Caco-2 (cell line): Measurements from ENCODE around the gene PKMYT1. TPM values are rescaled to one million over a fixed set of nuclear protein-coding genes. Genes with fewer than 3 reads are reported as not detected.

Experiments
- Bru-seq: library from RNA; stranded (reverse); fragments of 400-500 nt; gene quantifications from one replicate; lab custom pipeline; 2021; lab: Mats Ljungman, UMichigan
- BruChase-seq, 2 experiments: library from RNA; stranded (reverse); fragments of 400-500 nt; gene quantifications; one replicate each; lab custom pipeline; 2021; lab: Mats Ljungman, UMichigan
- BruUV-seq: library from RNA; stranded (reverse); fragments of 400-500 nt; replicated peaks from 2 replicates; lab custom pipeline; 2021; lab: Mats Ljungman, UMichigan
- CTCF ChIA-PET: fragments of 300-600 bp; sonication (Branson Sonifier 250); formaldehyde crosslinking; loops from one replicate; lab custom pipeline; 2022; ENCODE audit warnings: antibody characterized with exemption; lab: Charles Lee
- POLR2A ChIA-PET: fragments of 300-600 bp; sonication (Branson Sonifier 250); formaldehyde crosslinking; loops from one replicate; lab custom pipeline; 2022; ENCODE audit warnings: antibody characterized with exemption; lab: Charles Lee
- DNase-seq, 2 experiments: peaks; one replicate each; pipeline versions ENCODE4 v3.0.0 to v3.0.0-alpha.2; 2020 to 2022
- H3K27me3 ChIP-seq: replicated peaks from 2 replicates; pipeline ENCODE4 v1.6.0; 2011; ENCODE audit warnings: low read length; ENCODE audit not compliant: control insufficient read depth, insufficient read depth
- H3K36me3 ChIP-seq: 2 replicates; pipeline ENCODE4 v1.5.1; 2011; ENCODE audit warnings: low read length; ENCODE audit not compliant: control insufficient read depth, insufficient read depth
- H3K4me1 ChIP-seq: fragments of 250-450 bp; sonication (Bioruptor Pico); 2 replicates; pipeline ENCODE4 v1.5.1; 2020; ENCODE audit warnings: mild to moderate bottlenecking
- H3K4me3 ChIP-seq: 2 replicates; pipeline ENCODE4 v1.5.1; 2011; ENCODE audit warnings: low read depth, mild to moderate bottlenecking, control low read depth, low read length
- H3K9me3 ChIP-seq: fragments of 250-450 bp; sonication (Bioruptor Pico); 2 replicates; pipeline ENCODE4 v1.5.1; 2020; ENCODE audit warnings: mild to moderate bottlenecking, moderate library complexity
- H3K27ac Mint-ChIP-seq: one replicate; pipeline ENCODE4 v1.8.0; 2022; ENCODE audit warnings: mixed read lengths; ENCODE audit not compliant: unreplicated experiment
- H3K27me3 Mint-ChIP-seq: one replicate; pipeline ENCODE4 v1.8.0; 2022; ENCODE audit warnings: mixed read lengths; ENCODE audit not compliant: insufficient read depth, unreplicated experiment
- H3K36me3 Mint-ChIP-seq: one replicate; pipeline ENCODE4 v1.8.0; 2022; ENCODE audit warnings: mild to moderate bottlenecking, mixed read lengths; ENCODE audit not compliant: insufficient read depth, unreplicated experiment
- H3K4me1 Mint-ChIP-seq: one replicate; pipeline ENCODE4 v1.8.0; 2022; ENCODE audit warnings: low read depth, mixed read lengths; ENCODE audit not compliant: unreplicated experiment
- H3K4me3 Mint-ChIP-seq: one replicate; pipeline ENCODE4 v1.8.0; 2022; ENCODE audit warnings: mild to moderate bottlenecking, moderate library complexity, mixed read lengths; ENCODE audit not compliant: unreplicated experiment
- H3K9me3 Mint-ChIP-seq: one replicate; pipeline ENCODE4 v1.8.0; 2022; ENCODE audit warnings: mixed read lengths; ENCODE audit not compliant: unreplicated experiment
- CTCF ChIP-seq, 2 experiments: fragments of 200-600 bp in 1 of 2; IDR thresholded peaks; 1 replicate in 1 of 2; 2 replicates in 1 of 2; pipeline versions ENCODE4 v1.5.1 to v1.8.0; 2011 to 2022; ENCODE audit warnings: antibody characterized with exemption in 1 of 2, control low read depth in 1 of 2, inconsistent platforms in 1 of 2, low read depth in 1 of 2, low read length in 1 of 2, mild to moderate bottlenecking in 1 of 2, moderate library complexity in 1 of 2; ENCODE audit not compliant: insufficient read depth in 1 of 2, severe bottlenecking in 1 of 2, unreplicated experiment in 1 of 2
- intact Hi-C: fragments of 100-400 bp; cut with micrococcal nuclease; formaldehyde crosslinking; loops from one replicate; pipeline ENCODE4 v1.10.0; 2022; ENCODE audit not compliant: unreplicated experiment
- long read RNA-seq: library from polyadenylated mRNA; stranded (forward); transcript quantifications from one replicate; pipeline ENCODE4 v2.0.0, GENCODE V29; 2022
- total RNA-seq: library from RNA; stranded (reverse); gene quantifications from 2 replicates; pipeline ENCODE4 v1.2.3, GENCODE V29; 2022

Gene PKMYT1
- total RNA-seq (63.3 and 73.7 TPM in 2 replicates), Bru-seq, nascent RNA (percentile 57 among the genes with signal in this experiment), BruChase-seq, experiment 1, labeled RNA remaining after a 2-hour chase (percentile 64 among the genes with signal in this experiment), BruChase-seq, experiment 2, labeled RNA remaining after a 6-hour chase (percentile 67 among the genes with signal in this experiment)
- long read RNA-seq, transcript PKMYT1-201 (9 exons, 2,171 nt): major isoform, 79 of 117 reads
- long read RNA-seq, partial matches to known transcripts: 13 of 117 reads
- long read RNA-seq, other reads (novel, unspliced or antisense): 24 of 117 reads

GRCh38 chr16:2980227-2981176 lies at the start of gene PKMYT1:
Gene PKMYT1 (minus strand): TSS chr16:2980446. CDS start chr16:2979657, 789 bp downstream.
- Histone ChIP-seq H3K36me3 (no peaks in the 10 kb centered on the region; the same call in 1 of the 2 replicates), H3K4me1 (peaks cover 16% of the 10 kb centered on the region), H3K9me3 (no peaks in the 10 kb centered on the region), H3K27me3 (no peaks in the 10 kb centered on the region), H3K4me3 (peak within 1 kb of the TSS; percentile 82)
- ChIA-PET CTCF (interaction anchor here (0.6 to 1.7 kb wide), 4 partner anchors 11 to 171 kb away, joined by 4 to 6 read pairs (median 6); partner anchors contain the start of gene PAQR4), POLR2A (interaction anchor here (0.7 to 1.7 kb wide), 4 partner anchors 16 to 62 kb away, joined by 3 to 5 read pairs (median 5); partner anchors contain the start of gene KREMEN2)
- Mint-ChIP-seq H3K9me3 (no peaks in the 10 kb centered on the region), H3K36me3 (peaks cover 18% of the 10 kb centered on the region), H3K27me3 (no peaks in the 10 kb centered on the region), H3K4me1 (no peaks in the 10 kb centered on the region), H3K27ac (peak within 1 kb of the TSS; percentile 80), H3K4me3 (peak within 1 kb of the TSS; percentile 91)
- intact Hi-C loops: loop anchor here (1.0 kb wide), 1 partner anchor 44 kb away; the partner anchor contains the start of gene THOC6
- peak; percentile 87 to 95 for DNase-seq
- TF ChIP-seq CTCF (IDR thresholded peaks at IDR 0.05; ENCODE audit: insufficient read depth in 1 of 2, low read depth in 1 of 2, low read length in 1 of 2, severe bottlenecking in 1 of 2, unreplicated experiment in 1 of 2): no peak
- TSS peak; percentile 78 for BruUV-seq

GRCh38 chr16:3029491-3030221 lies 49.4 kb upstream of the PKMYT1 start:
- peaks cover 49% of the 10 kb centered on the region for H3K36me3 Mint-ChIP-seq
- intact Hi-C loops: no loop called here

More at GRCh38 chr16:3029491-3030221, 49.4 kb upstream of the PKMYT1 start:
- Mint-ChIP-seq H3K4me3 (peak overlapping the region; percentile 12), H3K4me1 (peaks cover 7% of the 10 kb centered on the region), H3K27ac (peak overlapping the region; percentile 57), H3K27me3 (no peaks in the 10 kb centered on the region), H3K9me3 (no peaks in the 10 kb centered on the region)
- no peak overlapping the region for H3K4me3 ChIP-seq
- H3K4me1 ChIP-seq: peaks cover 7% of the 10 kb centered on the region
- H3K36me3 ChIP-seq: peaks cover 6% of the 10 kb centered on the region
- DNase-seq: no peak
- POLR2A ChIA-PET: no interaction called here
- no peaks in the 10 kb centered on the region for H3K27me3 ChIP-seq
- TF ChIP-seq CTCF (IDR thresholded peaks at IDR 0.05; ENCODE audit: insufficient read depth in 1 of 2, low read depth in 1 of 2, low read length in 1 of 2, severe bottlenecking in 1 of 2, unreplicated experiment in 1 of 2): no peak
- no TSS peak for BruUV-seq
- no peaks in the 10 kb centered on the region for H3K9me3 ChIP-seq
- CTCF ChIA-PET: interaction anchor here (2.5 to 2.9 kb wide), 3 partner anchors 8 to 100 kb away, joined by 14 to 33 read pairs (median 16); partner anchors contain the start of gene TNFRSF12A
